Psoas muscle (tissue), 8 donors: ENCODE data around the gene CIB1. TPM values are rescaled to one million over a fixed set of nuclear protein-coding genes. Genes with fewer than 3 reads are reported as not detected.
"Not testable (repeated sequence)": the region's sequence is repeated elsewhere in the genome, so short reads cannot be mapped to it uniquely, and the experiment has no call there.

Source experiments
- ATAC-seq, 4 donors: fragments of 200-7000 bp; cut with Tn5 transposase; one replicate each; pipeline ENCODE4 v1.9.1; 2020; ENCODE audit warnings: moderate library complexity in 3 of 4, mild to moderate bottlenecking in 2 of 4
- DNase-seq, 2 donors: peaks; one replicate each; pipeline ENCODE4 v3.0.0-alpha.2; 2020
- H3K27ac ChIP-seq: fragments of 200-600 bp; one replicate; pipeline ENCODE4 v1.8.0; 2022
- H3K27me3 ChIP-seq, 3 donors: fragments of 200-600 bp in 1 of 3; one replicate each; pipeline versions ENCODE4 v1.6.1 to v1.8.0; 2013 to 2022; ENCODE audit warnings: low read length in 2 of 3, mild to moderate bottlenecking in 2 of 3, moderate library complexity in 1 of 3; ENCODE audit not compliant: insufficient read depth in 3 of 3
- H3K36me3 ChIP-seq, 2 donors: fragments of 200-600 bp in 1 of 2; one replicate each; pipeline versions ENCODE4 v1.6.1 to v1.8.0; 2013 to 2022; ENCODE audit warnings: low read depth in 1 of 2, mild to moderate bottlenecking in 1 of 2, moderate library complexity in 1 of 2; ENCODE audit not compliant: insufficient read depth in 1 of 2
- H3K4me1 ChIP-seq: fragments of 200-600 bp; one replicate; pipeline ENCODE4 v1.8.0; 2022
- H3K4me3 ChIP-seq: fragments of 200-600 bp; one replicate; pipeline ENCODE4 v1.8.0; 2022; ENCODE audit warnings: mild to moderate bottlenecking
- H3K9me3 ChIP-seq: fragments of 200-600 bp; one replicate; pipeline ENCODE4 v1.8.0; 2022
- CTCF ChIP-seq: fragments of 200-600 bp; IDR thresholded peaks from one replicate; pipeline ENCODE4 v1.8.0; 2022; ENCODE audit warnings: antibody characterized with exemption
- WGBS, 3 donors: extraction: QIAGEN DNeasy Blood & Tissue Kit; methylation state at CpG; one replicate each; pipeline versions ENCODE4 v1.1.6 to v1.1.7; 2013; 5-methylcytosine and 5-hydroxymethylcytosine counted together
- intact Hi-C, 2 donors: fragments of 100-400 bp; cut with DNase I; formaldehyde crosslinking; loops; one replicate each; pipeline versions ENCODE4 v1.11.0 to v1.14.2; 2022
- polyA plus RNA-seq, 3 donors: library from polyadenylated mRNA; stranded (reverse); fragments of 200-250 nt; gene quantifications; one replicate each; pipeline ENCODE4 v1.2.3, GENCODE V29; 2013
- total RNA-seq, 4 donors: library from RNA; stranded (reverse); fragmentation: NEBNext Ultra II Directional in 2 of 4; extraction: Animal tissue kit (Norgen Biotek cat#: 25700) in 2 of 4; gene quantifications; one replicate each; pipeline versions ENCODE4 v1.2.1 to v1.2.4, GENCODE V29; 2021 to 2023
- donor health status: healthy with polysubstance abuse.
- donor health status: DM: no; HTN: no; CAD: no; lungs with moderate emphysema.
- donor health status: Bipolar disorder and iron deficiency.
- donor health status: healthy.
- donor health status: DM: yes; HTN: yes; CAD: no.
- donor health status: DM: no; HTN: no; CAD: no.
- donor health status: DM: no; HTN: no; CAD: no.
- donor health status: DM: yes; HTN: yes; CAD: no.

Gene CIB1
- total and polyA plus RNA-seq, 7 donors, result 45.7 to 154 (median 58.1) TPM

- intact Hi-C loops, result no loop called here
- TF ChIP-seq CTCF, result no peak
Observed at GRCh38 chr15:90265271-90266060, 31.7 kb upstream of the CIB1 start, which contains the start of gene NGRN. Gene NGRN (plus strand): TSS chr15:90265672. CDS start chr15:90265713, 41 bp downstream.

GRCh38 chr15:90264671-90265070 is 30.9 kb upstream of the CIB1 start:
- Histone ChIP-seq H3K36me3 (peaks cover 0 to 30% of the 10 kb centered on the region in 2 donors), H3K27ac (peak overlapping the region; percentile 100), H3K27me3 (no peaks in the 10 kb centered on the region), H3K4me3 (peak overlapping the region; percentile 92), H3K9me3 (no peaks in the 10 kb centered on the region), H3K4me1 (peaks cover 34% of the 10 kb centered on the region)
- peak in 1 of 2 donors; percentile 60 for DNase-seq
- peak; percentile 61 to 79 (median 71) for ATAC-seq
- 24 to 44% (median 26%) methylated on average over 4 of the region's 4 CpGs for WGBS, 3 donors
- TF ChIP-seq CTCF, result no peak
- intact Hi-C loops, result no loop called here

More at GRCh38 chr15:90265271-90266060, 31.7 kb upstream of the CIB1 start, which contains the start of gene NGRN:
- Histone ChIP-seq H3K36me3 (peaks cover 0 to 38% of the 10 kb centered on the region in 2 donors), H3K27me3 (no peaks in the 10 kb centered on the region), H3K4me3 (peak within 1 kb of the TSS; percentile 92), H3K27ac (peak within 1 kb of the TSS; percentile 100), H3K9me3 (no peaks in the 10 kb centered on the region), H3K4me1 (peaks cover 42% of the 10 kb centered on the region)
- WGBS, 3 donors, result 0 to 1% (median 0%) methylated on average over 53 to 59 of the region's 59 CpGs
- peak; percentile 86 to 93 (median 90) for ATAC-seq
- peak; percentile 92 to 95 for DNase-seq

GRCh38 chr15:90262426-90262825 is 28.7 kb upstream of the CIB1 start:
- DNase-seq (peak; percentile 27 to 65), ATAC-seq (no peak)
- no peak overlapping the region for H3K4me3 ChIP-seq
- intact Hi-C loops, result no loop called here
- peaks cover 19% of the 10 kb centered on the region for H3K4me1 ChIP-seq
- H3K27me3 ChIP-seq, result no peaks in the 10 kb centered on the region
- H3K27ac ChIP-seq, result no peak overlapping the region
- H3K9me3 ChIP-seq, result no peaks in the 10 kb centered on the region
- 39 to 45% (median 43%) methylated on average over 5 of the region's 5 CpGs for WGBS, 3 donors
- no peak for TF ChIP-seq CTCF
- peaks cover 0 to 8% of the 10 kb centered on the region in 2 donors for H3K36me3 ChIP-seq

- H3K4me1 ChIP-seq, result peaks cover 13% of the 10 kb centered on the region
- H3K27me3 ChIP-seq, result no peaks in the 10 kb centered on the region
- intact Hi-C loops, result no loop called here
- H3K36me3 ChIP-seq, result peaks cover 0 to 2% of the 10 kb centered on the region in 2 donors
- no peak for ATAC-seq
- no peak for TF ChIP-seq CTCF
- no peak overlapping the region for H3K27ac ChIP-seq
- no peaks in the 10 kb centered on the region for H3K9me3 ChIP-seq
- DNase-seq, result no peak
- H3K4me3 ChIP-seq, result no peak overlapping the region
- WGBS, 3 donors, result 70 to 77% (median 77%) methylated on average over 5 of the region's 5 CpGs
Observed at GRCh38 chr15:90261811-90262210, 28.1 kb upstream of the CIB1 start.

GRCh38 chr15:90260731-90261130 is 27.0 kb upstream of the CIB1 start:
- 76 to 81% (median 80%) methylated on average over 3 to 5 of the region's 6 CpGs for WGBS, 3 donors
- H3K27me3 ChIP-seq, H3K9me3 ChIP-seq, H3K36me3 ChIP-seq, ATAC-seq, intact Hi-C loops, DNase-seq, H3K27ac ChIP-seq, H3K4me3 ChIP-seq: not testable (repeated sequence)
- H3K4me1 ChIP-seq, result peaks cover 10% of the 10 kb centered on the region
